Esophagus muscularis mucosa (tissue), 4 donors: Measurements from ENCODE around the gene TRIM9. TPM values are rescaled to one million over a fixed set of nuclear protein-coding genes. Genes with fewer than 3 reads are reported as not detected.

Experiments used
- DNase-seq: peaks from one replicate; pipeline ENCODE4 v3.0.0-alpha.2; 2017; ENCODE audit errors: extremely low spot score
- H3K27ac ChIP-seq, 4 donors: fragments of 200-600 bp; sonication (generic); replicated peaks in 1 of 4; 1 replicate in 3 of 4; 2 replicates in 1 of 4; pipeline ENCODE4 v1.5.1; 2016 to 2019; ENCODE audit warnings: mild to moderate bottlenecking in 1 of 4
- H3K27me3 ChIP-seq, 4 donors: fragments of 200-600 bp; sonication (generic); one replicate each; pipeline versions ENCODE4 v1.5.1 to v1.6.0; 2016 to 2019
- H3K36me3 ChIP-seq, 4 donors: fragments of 200-600 bp; sonication (generic); one replicate each; pipeline ENCODE4 v1.5.1; 2016 to 2019
- H3K4me1 ChIP-seq, 4 donors: fragments of 200-600 bp; sonication (generic); one replicate each; pipeline ENCODE4 v1.5.1; 2016 to 2019
- H3K4me3 ChIP-seq, 4 donors: fragments of 200-600 bp; sonication (generic); 1 replicate in 2 of 4; 2 replicates in 2 of 4; pipeline ENCODE4 v1.5.1; 2016 to 2019; ENCODE audit warnings: mild to moderate bottlenecking in 4 of 4, moderate library complexity in 1 of 4
- H3K9me3 ChIP-seq, 4 donors: fragments of 200-600 bp; sonication (generic); 1 replicate in 3 of 4; 2 replicates in 1 of 4; pipeline ENCODE4 v1.5.1; 2016 to 2019
- CTCF ChIP-seq, 3 experiments: fragments of 200-600 bp in 2 of 3; fragments of 450-650 bp in 1 of 3; sonication (generic) in 2 of 3; IDR thresholded peaks; one replicate each; pipeline ENCODE4 v1.5.1; 2017 to 2019; ENCODE audit warnings: antibody characterized with exemption in 3 of 3, mild to moderate bottlenecking in 2 of 3, moderate library complexity in 1 of 3
- EP300 ChIP-seq: sonication (generic); formaldehyde crosslinking; IDR thresholded peaks from one replicate; pipeline ENCODE4 v1.6.1; 2017; ENCODE audit warnings: antibody characterized with exemption
- POLR2A ChIP-seq: fragments of 450-650 bp; IDR thresholded peaks from one replicate; pipeline ENCODE4 v1.6.1; 2017; ENCODE audit warnings: antibody characterized with exemption, moderate library complexity, mild to moderate bottlenecking, low read depth
- POLR2AphosphoS5 ChIP-seq, 2 donors: sonication (generic); formaldehyde crosslinking; IDR thresholded peaks; one replicate each; pipeline ENCODE4 v1.6.1; 2017; ENCODE audit warnings: antibody characterized with exemption in 2 of 2
- WGBS: methylation state at CpG from one replicate; pipeline ENCODE4 v1.1.5; 2018; 5-methylcytosine and 5-hydroxymethylcytosine counted together
- intact Hi-C: fragments of 100-400 bp; cut with DNase I; formaldehyde crosslinking; loops from one replicate; pipeline ENCODE4 v1.15.1; 2023
- total RNA-seq, 4 donors: library from RNA; depleted of rRNA; stranded (reverse); fragments of >200 nt; gene quantifications; one replicate each; pipeline versions ENCODE4 v1.1.0 to v1.2.1, GENCODE V29; 2016

Gene TRIM9
- total RNA-seq, 4 donors from 2014 or later, result 0.58 to 1.7 (median 0.76) TPM

GRCh38 chr14:51070726-51071125, 24.2 kb downstream of the TRIM9 start:
- TF ChIP-seq POLR2AphosphoS5 (IDR thresholded peaks at IDR 0.05) (no peak), EP300 (no peak), CTCF (IDR thresholded peaks at IDR 0.05) (no peak), POLR2A (no peak)
- Histone ChIP-seq H3K27me3 (no peaks in the 10 kb centered on the region), H3K27ac (no peak overlapping the region), H3K4me1 (peaks cover 0 to 17% (median 4%) of the 10 kb centered on the region in 4 donors), H3K36me3 (no peaks in the 10 kb centered on the region), H3K9me3 (no peaks in the 10 kb centered on the region), H3K4me3 (no peak overlapping the region)
- 76% methylated on average over 4 of the region's 4 CpGs for WGBS
- DNase-seq, result no peak
- intact Hi-C loops, result no loop called here

GRCh38 chr14:51069055-51069454, 25.9 kb downstream of the TRIM9 start:
- Histone ChIP-seq H3K9me3 (no peaks in the 10 kb centered on the region), H3K36me3 (no peaks in the 10 kb centered on the region), H3K4me3 (no peak overlapping the region), H3K27ac (no peak overlapping the region), H3K4me1 (peaks cover 0 to 17% (median 4%) of the 10 kb centered on the region in 4 donors), H3K27me3 (no peaks in the 10 kb centered on the region)
- TF ChIP-seq CTCF (IDR thresholded peaks at IDR 0.05), result no peak
- no peak for TF ChIP-seq EP300
- no peak for TF ChIP-seq POLR2A
- TF ChIP-seq POLR2AphosphoS5 (IDR thresholded peaks at IDR 0.05), result no peak
- intact Hi-C loops, result no loop called here
- DNase-seq, result no peak

- no peak for DNase-seq
- Histone ChIP-seq H3K4me1 (peaks cover 0 to 11% (median 0%) of the 10 kb centered on the region in 4 donors), H3K36me3 (no peaks in the 10 kb centered on the region), H3K27me3 (no peaks in the 10 kb centered on the region), H3K27ac (no peak overlapping the region), H3K4me3 (no peak overlapping the region), H3K9me3 (no peaks in the 10 kb centered on the region)
- TF ChIP-seq POLR2A (no peak), POLR2AphosphoS5 (IDR thresholded peaks at IDR 0.05) (no peak), EP300 (no peak), CTCF (IDR thresholded peaks at IDR 0.05) (no peak)
- 84% methylated on average over 2 of the region's 2 CpGs for WGBS
- intact Hi-C loops, result no loop called here
Observed at GRCh38 chr14:51068268-51068667, 26.6 kb downstream of the TRIM9 start.

- Histone ChIP-seq H3K4me1 (peaks cover 0 to 7% (median 0%) of the 10 kb centered on the region in 4 donors), H3K36me3 (no peaks in the 10 kb centered on the region), H3K9me3 (peaks cover 0 to 4% (median 0%) of the 10 kb centered on the region in 4 donors), H3K4me3 (no peak overlapping the region), H3K27me3 (no peaks in the 10 kb centered on the region), H3K27ac (no peak overlapping the region)
- 80% methylated on average over 4 of the region's 4 CpGs for WGBS
- intact Hi-C loops, result no loop called here
- no peak for TF ChIP-seq POLR2A
- no peak for TF ChIP-seq CTCF (IDR thresholded peaks at IDR 0.05)
- no peak for TF ChIP-seq POLR2AphosphoS5 (IDR thresholded peaks at IDR 0.05)
- no peak for TF ChIP-seq EP300
- no peak for DNase-seq
Observed at GRCh38 chr14:51067295-51067694, 27.6 kb downstream of the TRIM9 start.

- DNase-seq, result no peak
- H3K9me3 ChIP-seq, result peaks cover 0 to 4% (median 0%) of the 10 kb centered on the region in 4 donors
- no peak overlapping the region for H3K27ac ChIP-seq
- no peak for TF ChIP-seq POLR2AphosphoS5 (IDR thresholded peaks at IDR 0.05)
- TF ChIP-seq EP300, result no peak
- no peak for TF ChIP-seq POLR2A
- no peak for TF ChIP-seq CTCF (IDR thresholded peaks at IDR 0.05)
- no peaks in the 10 kb centered on the region for H3K36me3 ChIP-seq
- H3K27me3 ChIP-seq, result no peaks in the 10 kb centered on the region
- 89% methylated on average over 8 of the region's 8 CpGs for WGBS
- peaks cover 0 to under 1% (median 0%) of the 10 kb centered on the region in 4 donors for H3K4me1 ChIP-seq
- intact Hi-C loops, result no loop called here
- H3K4me3 ChIP-seq, result no peak overlapping the region
Observed at GRCh38 chr14:51066576-51066975, 28.3 kb downstream of the TRIM9 start.
